PC-9 (cell line): ENCODE measurements around the gene EVL. TPM values are rescaled to one million over a fixed set of nuclear protein-coding genes. Genes with fewer than 3 reads are reported as not detected.

Experiments
- BruUV-seq: library from RNA; stranded (reverse); fragments of 400-500 nt; replicated peaks from 2 replicates; lab custom pipeline; 2021; lab: Mats Ljungman, UMichigan
- CTCF ChIA-PET: fragments of 300-600 bp; sonication (Branson Sonifier 250); formaldehyde crosslinking; loops from one replicate; lab custom pipeline; 2022; ENCODE audit warnings: antibody characterized with exemption; lab: Charles Lee
- POLR2A ChIA-PET: fragments of 300-600 bp; sonication (Branson Sonifier 250); formaldehyde crosslinking; loops from one replicate; lab custom pipeline; 2022; ENCODE audit warnings: antibody characterized with exemption; ENCODE audit not compliant: unreplicated experiment; lab: Charles Lee
- DNase-seq, 2 experiments: peaks; one replicate each; pipeline versions ENCODE4 v3.0.0 to v3.0.0-alpha.2; 2015 to 2022; ENCODE audit warnings: mixed read lengths in 1 of 2
- H2AFZ ChIP-seq: fragments of 200-600 bp; sonication (generic); 2 replicates; pipeline ENCODE4 v1.8.1; 2017; ENCODE audit warnings: antibody characterized with exemption
- H3F3A ChIP-seq: fragments of 200-600 bp; sonication (generic); 2 replicates; pipeline ENCODE4 v1.8.1; 2017; ENCODE audit warnings: antibody characterized with exemption, mild to moderate bottlenecking, low read depth; ENCODE audit not compliant: insufficient read depth
- H3K27ac ChIP-seq: fragments of 200-600 bp; sonication (generic); 2 replicates; pipeline ENCODE4 v1.6.1; 2016; ENCODE audit warnings: mixed run types
- H3K27me3 ChIP-seq: fragments of 200-600 bp; sonication (generic); 2 replicates; pipeline ENCODE4 v1.6.1; 2016; ENCODE audit warnings: low read depth, mixed run types; ENCODE audit not compliant: insufficient read depth
- H3K36me3 ChIP-seq: fragments of 200-600 bp; sonication (generic); 2 replicates; pipeline ENCODE4 v1.6.1; 2016; ENCODE audit warnings: low read depth, mixed run types
- H3K4me1 ChIP-seq: fragments of 200-600 bp; sonication (generic); replicated peaks from 2 replicates; pipeline ENCODE4 v1.6.1; 2016; ENCODE audit warnings: mixed run types; ENCODE audit not compliant: insufficient read depth
- H3K4me2 ChIP-seq: fragments of 200-600 bp; sonication (generic); 2 replicates; pipeline ENCODE4 v1.6.1; 2017; ENCODE audit warnings: mixed run types
- H3K4me3 ChIP-seq: fragments of 200-600 bp; sonication (generic); 2 replicates; pipeline ENCODE4 v1.6.1; 2016; ENCODE audit warnings: mixed run types
- H3K79me2 ChIP-seq: fragments of 200-600 bp; sonication (generic); 2 replicates; pipeline ENCODE4 v1.6.1; 2017; ENCODE audit warnings: low read depth, mixed run types
- H3K9me2 ChIP-seq: fragments of 200-600 bp; sonication (generic); 2 replicates; pipeline ENCODE4 v1.8.1; 2017; ENCODE audit warnings: mild to moderate bottlenecking; ENCODE audit not compliant: insufficient read depth
- H3K9me3 ChIP-seq: fragments of 200-600 bp; sonication (generic); 2 replicates; pipeline ENCODE4 v1.8.1; 2016; ENCODE audit warnings: low read depth; ENCODE audit not compliant: insufficient read depth
- H4K20me1 ChIP-seq: fragments of 200-600 bp; sonication (generic); 2 replicates; pipeline ENCODE4 v1.8.1; 2017; ENCODE audit not compliant: insufficient read depth
- EZH2 ChIP-seq: fragments of 200-600 bp; sonication (generic); IDR thresholded peaks from 2 replicates; pipeline ENCODE4 v1.8.0; 2017; ENCODE audit warnings: antibody characterized with exemption, low read depth
- intact Hi-C: fragments of 100-400 bp; cut with micrococcal nuclease; formaldehyde crosslinking; loops from one replicate; pipeline ENCODE4 v1.10.0; 2022; ENCODE audit not compliant: unreplicated experiment
- total RNA-seq: library from RNA; stranded (reverse); gene quantifications from 2 replicates; pipeline ENCODE4 v1.2.3, GENCODE V29; 2021
- TF ChIP-seq, protein P1 (sequence below): fragments of 200-600 bp; sonication (generic); conservative IDR thresholded peaks from 2 replicates; pipeline ENCODE4 v1.6.1; 2017; ENCODE audit warnings: mixed run types, antibody characterized with exemption, mild to moderate bottlenecking, moderate library complexity

Gene EVL
- total RNA-seq, 1 experiment from 2014 or later = 5.9 TPM

DNA sequence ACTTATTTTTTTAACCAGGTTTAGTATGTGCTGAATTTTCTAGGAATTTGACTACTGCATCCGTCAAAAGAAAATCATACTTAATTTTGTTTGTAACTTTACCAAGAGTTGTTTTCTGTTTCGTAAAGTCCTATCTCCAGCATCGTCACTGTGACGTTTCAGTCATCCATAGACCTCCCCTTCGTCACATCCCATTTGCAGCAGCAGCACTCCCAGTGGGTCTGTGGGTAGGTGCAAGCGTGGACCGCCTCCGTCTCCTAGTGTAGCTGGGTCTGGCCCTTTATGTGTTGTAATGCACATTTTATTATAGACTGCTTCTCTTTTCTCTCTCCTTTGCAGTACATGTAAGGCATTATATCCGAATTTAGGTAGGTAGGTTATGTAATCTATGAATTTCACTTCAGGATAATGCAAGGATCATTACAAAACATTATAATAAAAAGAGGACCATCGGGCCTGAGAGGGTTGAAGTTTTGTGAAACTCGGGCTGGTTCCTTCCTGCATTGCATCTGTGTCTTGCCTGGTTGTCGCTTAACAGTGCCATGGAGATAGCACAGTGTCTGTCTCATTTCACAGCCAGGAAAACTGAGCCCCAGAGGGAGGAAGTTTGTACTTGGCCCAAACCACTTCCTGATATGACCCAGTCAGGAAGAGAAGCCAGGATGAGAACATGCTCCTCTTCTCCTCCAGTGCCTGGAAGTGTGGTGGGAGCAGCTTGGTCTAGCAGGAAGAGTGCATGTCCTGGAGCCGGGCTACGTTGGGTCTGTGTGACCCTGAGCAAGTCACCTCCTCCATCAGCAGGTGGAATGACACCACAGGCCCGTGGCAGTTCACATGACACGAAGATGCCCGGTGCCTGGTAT, 41.3 kb downstream of the EVL start:
- Histone ChIP-seq H3K9me2 (no peaks in the 10 kb centered on the region), H4K20me1 (no peaks in the 10 kb centered on the region), H3K4me3 (no peak overlapping the region), H3F3A (no peaks in the 10 kb centered on the region), H3K4me2 (no peak overlapping the region), H3K79me2 (no peaks in the 10 kb centered on the region), H3K4me1 (no peaks in the 10 kb centered on the region), H3K27me3 (no peaks in the 10 kb centered on the region), H3K36me3 (no peaks in the 10 kb centered on the region), H2AFZ (no peak overlapping the region), H3K27ac (no peak overlapping the region), H3K9me3 (no peaks in the 10 kb centered on the region)
- TF ChIP-seq, protein P1, sequence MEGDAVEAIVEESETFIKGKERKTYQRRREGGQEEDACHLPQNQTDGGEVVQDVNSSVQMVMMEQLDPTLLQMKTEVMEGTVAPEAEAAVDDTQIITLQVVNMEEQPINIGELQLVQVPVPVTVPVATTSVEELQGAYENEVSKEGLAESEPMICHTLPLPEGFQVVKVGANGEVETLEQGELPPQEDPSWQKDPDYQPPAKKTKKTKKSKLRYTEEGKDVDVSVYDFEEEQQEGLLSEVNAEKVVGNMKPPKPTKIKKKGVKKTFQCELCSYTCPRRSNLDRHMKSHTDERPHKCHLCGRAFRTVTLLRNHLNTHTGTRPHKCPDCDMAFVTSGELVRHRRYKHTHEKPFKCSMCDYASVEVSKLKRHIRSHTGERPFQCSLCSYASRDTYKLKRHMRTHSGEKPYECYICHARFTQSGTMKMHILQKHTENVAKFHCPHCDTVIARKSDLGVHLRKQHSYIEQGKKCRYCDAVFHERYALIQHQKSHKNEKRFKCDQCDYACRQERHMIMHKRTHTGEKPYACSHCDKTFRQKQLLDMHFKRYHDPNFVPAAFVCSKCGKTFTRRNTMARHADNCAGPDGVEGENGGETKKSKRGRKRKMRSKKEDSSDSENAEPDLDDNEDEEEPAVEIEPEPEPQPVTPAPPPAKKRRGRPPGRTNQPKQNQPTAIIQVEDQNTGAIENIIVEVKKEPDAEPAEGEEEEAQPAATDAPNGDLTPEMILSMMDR = no peak
- TF ChIP-seq EZH2 = no peak
- no TSS peak for BruUV-seq
- intact Hi-C loops = loop anchor here (5.0 kb wide), 1 partner anchor 34 kb away; no protein-coding TSS in a partner anchor
- DNase-seq = no peak
- CTCF ChIA-PET = no interaction called here
- POLR2A ChIA-PET = no interaction called here

DNA sequence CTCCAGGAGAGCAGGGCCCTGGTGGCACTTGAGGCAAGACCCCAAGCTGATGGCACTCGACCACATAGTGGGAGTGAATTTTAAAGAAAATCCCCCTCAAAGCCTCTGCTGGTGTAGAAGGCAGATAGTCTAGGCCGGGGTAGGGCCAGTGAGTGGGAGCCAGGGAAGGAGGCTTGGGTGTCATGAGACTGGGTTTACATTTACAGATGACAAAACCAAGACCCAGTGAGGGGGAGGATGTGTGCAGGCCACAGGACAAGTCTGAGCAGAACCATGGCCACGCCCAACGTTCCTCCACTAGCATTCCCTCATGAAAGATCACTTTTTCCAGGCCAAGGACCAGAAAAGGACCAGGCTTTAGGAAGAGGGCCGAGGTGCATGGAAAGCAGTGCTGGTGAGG, 42.0 kb downstream of the EVL start:
- Histone ChIP-seq H3K4me2 (no peak overlapping the region), H3K27me3 (no peaks in the 10 kb centered on the region), H3K27ac (no peak overlapping the region), H3K4me3 (no peak overlapping the region), H3K9me2 (no peaks in the 10 kb centered on the region), H2AFZ (no peak overlapping the region), H3K4me1 (no peaks in the 10 kb centered on the region), H3F3A (no peaks in the 10 kb centered on the region), H4K20me1 (no peaks in the 10 kb centered on the region), H3K79me2 (no peaks in the 10 kb centered on the region), H3K36me3 (no peaks in the 10 kb centered on the region), H3K9me3 (no peaks in the 10 kb centered on the region)
- TF ChIP-seq EZH2 = no peak
- TF ChIP-seq, protein P1 = no peak
- CTCF ChIA-PET = no interaction called here
- POLR2A ChIA-PET = no interaction called here
- no peak for DNase-seq
- intact Hi-C loops = loop anchor here (5.0 kb wide), 1 partner anchor 35 kb away; no protein-coding TSS in a partner anchor
- BruUV-seq = no TSS peak

DNA sequence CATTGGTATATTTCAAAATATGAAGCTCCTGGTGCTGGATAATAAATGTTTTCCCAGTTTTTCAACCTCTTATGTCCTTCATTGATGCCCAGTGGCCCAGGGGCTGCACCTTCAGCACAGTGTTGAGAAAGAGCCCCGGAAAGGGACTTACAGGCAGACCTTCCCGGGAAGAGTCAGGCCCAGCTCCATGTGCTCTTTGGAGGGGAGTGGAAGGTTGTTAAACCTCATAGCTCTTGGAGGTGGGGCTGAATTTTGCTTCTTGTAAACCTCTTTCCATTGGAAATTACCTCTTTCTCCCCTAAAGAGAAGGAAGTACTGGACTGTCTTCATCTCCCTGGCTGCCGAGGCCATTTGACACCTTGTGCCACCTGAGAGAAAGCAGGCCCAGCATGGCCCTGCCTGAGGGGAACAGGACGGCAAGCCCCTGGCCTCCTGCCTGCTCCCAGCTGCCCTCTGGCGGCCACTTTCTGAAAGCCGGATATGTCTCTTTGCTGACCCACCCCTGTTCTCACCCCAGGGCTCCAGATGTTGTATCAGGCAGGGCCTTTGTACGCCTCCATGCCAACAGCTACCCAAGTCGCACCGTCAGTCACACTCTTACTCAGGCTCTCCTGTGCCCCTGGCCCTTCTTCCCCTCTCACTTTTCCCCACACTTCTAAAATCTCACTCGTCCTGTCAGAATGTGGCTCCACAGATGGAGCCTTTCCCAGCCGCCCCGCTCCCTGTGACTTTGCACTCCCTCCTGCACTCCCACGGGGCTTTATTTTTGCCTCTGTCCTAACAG, 43.0 kb downstream of the EVL start:
- intact Hi-C loops = loop anchor here (1.0 to 5.0 kb wide), 2 partner anchors 36 to 126 kb away; no protein-coding TSS in a partner anchor
- no peaks in the 10 kb centered on the region for H3K9me2 ChIP-seq
- TF ChIP-seq, protein P1 = peak; percentile 83
- TF ChIP-seq EZH2 = no peak
- H3K79me2 ChIP-seq = no peaks in the 10 kb centered on the region
- ChIA-PET POLR2A (no interaction called here), CTCF (interaction anchor here (0.6 to 1.4 kb wide), 3 partner anchors 36 to 138 kb away, joined by 3 to 6 read pairs (median 3); no protein-coding TSS in a partner anchor)
- no peak overlapping the region for H3K4me2 ChIP-seq
- no peak overlapping the region for H3K4me3 ChIP-seq
- no peaks in the 10 kb centered on the region for H3K36me3 ChIP-seq
- H3F3A ChIP-seq = no peaks in the 10 kb centered on the region
- H3K27ac ChIP-seq = no peak overlapping the region
- no peaks in the 10 kb centered on the region for H3K9me3 ChIP-seq
- H3K27me3 ChIP-seq = no peaks in the 10 kb centered on the region
- no peaks in the 10 kb centered on the region for H3K4me1 ChIP-seq
- peak in 1 of 2 experiments; percentile 32 for DNase-seq
- no peaks in the 10 kb centered on the region for H4K20me1 ChIP-seq
- no TSS peak for BruUV-seq
- no peak overlapping the region for H2AFZ ChIP-seq
